ENCODE results near the gene PPP1R1B. TPM values are rescaled to one million over a fixed set of nuclear protein-coding genes. Genes with fewer than 3 reads are reported as not detected.

The PPP1R1B gene
- total and polyA plus RNA-seq, 2 of the 4 experiments (the other 2 are of a cell fraction), result not detected

DNA sequence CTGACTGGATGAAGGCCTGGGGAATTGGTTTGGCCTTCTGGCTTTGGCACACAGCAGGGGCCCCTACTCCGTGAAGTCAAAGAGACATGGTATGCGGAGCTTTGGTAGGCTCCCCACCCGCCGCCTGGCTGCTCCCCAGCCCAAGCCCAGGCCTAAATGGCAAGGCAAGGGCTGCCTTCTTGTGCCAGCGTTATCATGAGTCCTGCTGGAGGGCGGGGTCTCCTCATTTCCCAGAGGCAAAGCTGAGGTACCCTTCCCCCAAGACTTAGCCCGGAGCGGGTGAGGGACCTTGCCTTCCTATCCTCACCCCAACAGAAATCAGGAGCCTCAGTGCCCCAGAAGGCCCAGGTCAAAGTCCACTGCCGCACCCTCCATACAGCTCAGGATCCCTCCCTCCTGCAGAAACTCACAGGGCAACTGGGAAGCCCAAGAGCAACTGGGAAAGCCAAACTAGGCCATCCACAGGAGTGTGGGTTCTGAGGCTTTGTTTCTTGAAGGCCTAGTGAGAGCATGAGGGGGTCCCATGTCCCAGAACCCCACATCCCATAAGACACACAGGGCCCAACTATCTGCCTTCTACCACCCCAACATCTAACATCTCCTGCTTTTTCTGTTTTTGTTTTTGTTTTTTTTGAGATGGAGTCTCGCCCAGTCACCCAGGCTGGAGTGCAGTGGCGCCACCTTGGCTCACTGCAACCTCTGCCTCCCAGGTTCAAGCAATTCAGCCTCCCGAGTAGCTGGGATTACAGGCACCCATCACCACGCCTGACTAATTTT, 51.8 kb downstream of the PPP1R1B start (continued):
- TF ChIP-seq, protein P1, sequence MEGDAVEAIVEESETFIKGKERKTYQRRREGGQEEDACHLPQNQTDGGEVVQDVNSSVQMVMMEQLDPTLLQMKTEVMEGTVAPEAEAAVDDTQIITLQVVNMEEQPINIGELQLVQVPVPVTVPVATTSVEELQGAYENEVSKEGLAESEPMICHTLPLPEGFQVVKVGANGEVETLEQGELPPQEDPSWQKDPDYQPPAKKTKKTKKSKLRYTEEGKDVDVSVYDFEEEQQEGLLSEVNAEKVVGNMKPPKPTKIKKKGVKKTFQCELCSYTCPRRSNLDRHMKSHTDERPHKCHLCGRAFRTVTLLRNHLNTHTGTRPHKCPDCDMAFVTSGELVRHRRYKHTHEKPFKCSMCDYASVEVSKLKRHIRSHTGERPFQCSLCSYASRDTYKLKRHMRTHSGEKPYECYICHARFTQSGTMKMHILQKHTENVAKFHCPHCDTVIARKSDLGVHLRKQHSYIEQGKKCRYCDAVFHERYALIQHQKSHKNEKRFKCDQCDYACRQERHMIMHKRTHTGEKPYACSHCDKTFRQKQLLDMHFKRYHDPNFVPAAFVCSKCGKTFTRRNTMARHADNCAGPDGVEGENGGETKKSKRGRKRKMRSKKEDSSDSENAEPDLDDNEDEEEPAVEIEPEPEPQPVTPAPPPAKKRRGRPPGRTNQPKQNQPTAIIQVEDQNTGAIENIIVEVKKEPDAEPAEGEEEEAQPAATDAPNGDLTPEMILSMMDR (conservative IDR thresholded peaks at IDR 0.05; ENCODE audit: low read depth, low read length), result no peak

DNA sequence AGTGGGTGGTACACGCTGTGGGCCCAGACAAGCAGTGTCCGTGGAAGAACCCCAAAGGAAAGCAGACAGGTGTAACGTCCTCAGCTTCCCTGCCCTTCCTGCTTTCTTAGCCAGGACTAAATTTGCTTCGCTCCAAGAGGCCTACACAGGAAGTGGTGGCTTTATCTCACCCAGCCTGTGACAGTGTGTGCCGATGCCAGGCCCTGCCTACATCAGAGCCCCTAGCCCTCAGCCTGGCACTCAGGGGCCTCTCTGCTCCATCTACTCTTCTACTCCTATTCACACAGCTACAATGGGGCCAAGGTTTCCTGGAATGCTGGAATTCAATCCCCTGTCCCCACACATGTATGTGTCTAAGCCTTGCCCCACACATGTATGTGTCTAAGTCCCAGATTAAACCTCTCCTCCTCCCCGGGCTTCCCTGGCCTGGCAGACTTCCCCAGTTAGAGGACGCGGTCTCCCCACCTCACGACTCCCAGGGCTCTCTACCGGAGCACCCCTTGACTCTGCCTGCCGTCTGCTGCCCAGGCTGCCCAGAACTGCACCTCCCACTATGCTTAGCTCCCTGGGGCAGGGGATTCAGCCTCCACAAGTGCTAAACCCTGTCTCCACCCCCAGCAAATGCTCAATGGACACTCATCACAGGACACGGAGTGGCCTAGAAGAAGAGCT, 52.9 kb downstream of the PPP1R1B start:
- peak overlapping the region; percentile 8 for H2AK9ac ChIP-seq (replicated peaks; ENCODE audit: low read depth, low read length, poor library complexity)
- H2BK20ac ChIP-seq (ENCODE audit: low read depth, low read length), result no peak overlapping the region
- BruUV-seq (replicated peaks), result no TSS peak
- H4K91ac ChIP-seq (ENCODE audit: insufficient read depth, low read depth, low read length), result no peak overlapping the region
- H2BK120ac ChIP-seq (ENCODE audit: low read depth, low read length), result no peak overlapping the region
- H3K9me1 ChIP-seq (ENCODE audit: insufficient read depth, low read length), result peaks cover 7% of the 10 kb centered on the region; the same call in 1 of the 2 replicates
- H3K36me3 ChIP-seq (ENCODE audit: control insufficient read depth, insufficient read depth, low read length), result peaks cover 11% of the 10 kb centered on the region
- no peak overlapping the region for H4K8ac ChIP-seq (ENCODE audit: low read depth in 2 of 2, low read length in 2 of 2)
- no peak overlapping the region for H2AFZ ChIP-seq (replicated peaks; ENCODE audit: low read length, poor library complexity)
- no peak overlapping the region for H3K56ac ChIP-seq (ENCODE audit: extremely low read depth, insufficient read depth, low read length)
- no peak overlapping the region for H3K9ac ChIP-seq (ENCODE audit: low read depth, low read length)
- no peak overlapping the region for H3K4me3 ChIP-seq (ENCODE audit: insufficient read depth, low read depth, low read length)
- DNase-seq (no peak), ATAC-seq (ENCODE audit: low read depth) (no peak)
- H2BK5ac ChIP-seq (ENCODE audit: low read depth, low read length, poor library complexity, severe bottlenecking), result no peak overlapping the region
- H3K27me3 ChIP-seq (ENCODE audit: control insufficient read depth, insufficient read depth, low read length), result no peaks in the 10 kb centered on the region
- no peak overlapping the region for H3K18ac ChIP-seq (ENCODE audit: low read depth, low read length)
- H3K14ac ChIP-seq (replicated peaks; ENCODE audit: low read depth, low read length), result no peak overlapping the region
- no peak overlapping the region for H2AK5ac ChIP-seq (ENCODE audit: low read depth, low read length)
- H4K20me1 ChIP-seq (ENCODE audit: insufficient read depth, low read length), result no peaks in the 10 kb centered on the region
- H3K4me2 ChIP-seq (ENCODE audit: low read depth, low read length), result no peak overlapping the region
- 100% methylated on average over 1 of the region's 12 CpGs; no CpG with 5 or more reads in 1 of the 2 experiments for WGBS, 2 experiments (ENCODE audit: extremely low coverage in 2 of 2, insufficient read length in 1 of 2)
- H3K4ac ChIP-seq (ENCODE audit: low read depth, low read length), result no peak overlapping the region
- POLR2A ChIA-PET (ENCODE audit: unreplicated experiment), result no interaction called here
- H3K23ac ChIP-seq (ENCODE audit: low read depth, low read length), result no peak overlapping the region
- TF ChIP-seq RFX5 (IDR thresholded peaks at IDR 0.05; ENCODE audit: low read depth, low read length) (no peak), MXI1 (IDR thresholded peaks at IDR 0.05; ENCODE audit: borderline replicate concordance, low read depth, low read length) (no peak)
- H3K79me1 ChIP-seq (ENCODE audit: low read depth in 1 of 2, low read length in 2 of 2), result no peaks in the 10 kb centered on the region
- CTCF ChIA-PET, result interaction anchor here (1.2 kb wide), 1 partner anchor 11 kb away, joined by 3 read pairs; no protein-coding TSS in a partner anchor
- dilution Hi-C loops (cut with HindIII; ENCODE audit: low sequenced_read_pairs, unreplicated experiment), result no loop called here
- no peak overlapping the region for H4K5ac ChIP-seq (ENCODE audit: low read depth, low read length)
- in situ Hi-C loops (cut with MboI; ENCODE audit: low sequenced_read_pairs), result no loop called here
- no peaks in the 10 kb centered on the region for H3K9me3 ChIP-seq (ENCODE audit: control insufficient read depth, insufficient read depth, low read length)
- peaks cover 7% of the 10 kb centered on the region for H3K4me1 ChIP-seq (ENCODE audit: control insufficient read depth, insufficient read depth, low read length)
- intact Hi-C loops (cut with micrococcal nuclease), result no loop called here
- no peak overlapping the region for H3K27ac ChIP-seq (ENCODE audit: insufficient read depth, low read length)
- no peak overlapping the region for H2BK15ac ChIP-seq (ENCODE audit: low read depth, low read length)
